K562 (cell line): Measurements from ENCODE around the gene RNF19B. TPM values are rescaled to one million over a fixed set of nuclear protein-coding genes. Genes with fewer than 3 reads are reported as not detected.

Experiments used
- CCNT2 ChIP-seq: IDR thresholded peaks from 2 replicates; pipeline ENCODE4 v1.6.1; 2011; ENCODE audit warnings: borderline replicate concordance, low read depth, mild to moderate bottlenecking, moderate library complexity, mixed read lengths, low read length; ENCODE audit not compliant: insufficient read length; ENCODE audit errors: extremely low read depth
- EZH2 ChIP-seq: IDR thresholded peaks from 2 replicates; pipeline ENCODE4 v1.6.1; 2012; ENCODE audit warnings: low read depth, mild to moderate bottlenecking, inconsistent platforms, low read length, borderline replicate concordance
- GATAD2B ChIP-seq: fragments of 450-650 bp; IDR thresholded peaks from 2 replicates; pipeline ENCODE4 v1.6.1; 2017; ENCODE audit warnings: mild to moderate bottlenecking, borderline replicate concordance
- LARP7 ChIP-seq: fragments of 450-650 bp; IDR thresholded peaks from 2 replicates; pipeline ENCODE4 v1.6.1; 2016
- MCM5 ChIP-seq: fragments of 450-650 bp; IDR thresholded peaks from 2 replicates; pipeline ENCODE4 v1.6.1; 2016; ENCODE audit warnings: low read depth
- NCOA1 ChIP-seq: fragments of 450-650 bp; IDR thresholded peaks from 2 replicates; pipeline ENCODE4 v1.6.1; 2016; ENCODE audit warnings: low read depth
- NR2F6 ChIP-seq: fragments of 450-650 bp; formaldehyde crosslinking; IDR thresholded peaks from 2 replicates; pipeline ENCODE4 v1.4.0; 2020; ENCODE audit warnings: mild to moderate bottlenecking
- POLR2B ChIP-seq: fragments of 450-650 bp; IDR thresholded peaks from 2 replicates; pipeline ENCODE4 v1.6.1; 2018; ENCODE audit warnings: low read depth; ENCODE audit not compliant: partially characterized antibody
- POU5F1 ChIP-seq: fragments of 150-350 bp; IDR thresholded peaks from 2 replicates; pipeline ENCODE4 v1.6.1; 2014; ENCODE audit warnings: borderline replicate concordance, low read length, low read depth, mild to moderate bottlenecking; ENCODE audit not compliant: partially characterized antibody
- RBBP5 ChIP-seq: fragments of 200-600 bp; sonication (generic); IDR thresholded peaks from 2 replicates; pipeline ENCODE4 v1.6.1; 2012; ENCODE audit warnings: borderline replicate concordance, mild to moderate bottlenecking, low read length, control low read depth, inconsistent platforms; ENCODE audit not compliant: insufficient read depth, poor library complexity, severe bottlenecking
- RCOR1 ChIP-seq, 2 experiments: IDR thresholded peaks; 2 replicates each; pipeline ENCODE4 v1.6.1; 2012; ENCODE audit warnings: low read depth in 2 of 2, low read length in 2 of 2, borderline replicate concordance in 1 of 2, improper control_type of control experiment in 1 of 2
- SFPQ ChIP-seq: fragments of 200-400 bp; formaldehyde crosslinking; IDR thresholded peaks from 2 replicates; pipeline ENCODE4 v1.6.1; 2017; ENCODE audit warnings: mild to moderate bottlenecking, low read depth, low read length, moderate library complexity
- TAF15 ChIP-seq: fragments of 200-400 bp; formaldehyde crosslinking; IDR thresholded peaks from 2 replicates; pipeline ENCODE4 v1.6.1; 2017; ENCODE audit warnings: mild to moderate bottlenecking, low read depth, low read length, moderate library complexity
- TBL1XR1 ChIP-seq, 2 experiments: IDR thresholded peaks; 2 replicates each; pipeline ENCODE4 v1.6.1; 2012; ENCODE audit warnings: improper control_type of control experiment in 2 of 2, low read length in 2 of 2, mild to moderate bottlenecking in 1 of 2
- ZKSCAN8 ChIP-seq: fragments of 200-800 bp; sonication (Bioruptor generic); IDR thresholded peaks from 2 replicates; pipeline ENCODE4 v1.6.1; 2016; ENCODE audit warnings: missing genetic modification characterization, missing compliant biosample characterization
- ZNF184 ChIP-seq: sonication (generic); formaldehyde crosslinking; IDR thresholded peaks from 2 replicates; pipeline ENCODE4 v1.5.0; 2020; ENCODE audit warnings: missing genetic modification reagents
- ZNF274 ChIP-seq: IDR thresholded peaks from 2 replicates; pipeline ENCODE4 v1.6.1; 2011; ENCODE audit warnings: low read depth, mild to moderate bottlenecking, low read length, moderate library complexity, borderline replicate concordance
- polyA plus RNA-seq, 8 experiments: library from polyadenylated mRNA; depleted of rRNA in 4 of 8; stranded (reverse) in 5 of 8; unstranded in 3 of 8; fragments of >200 nt; fragmentation: Nextera tagmentation in 2 of 8; fragmentation: Illumina TruSeq in 1 of 8; extraction: Ambion mirVana in 2 of 8; extraction: Trizol in 1 of 8; gene quantifications; 2 replicates each; pipeline versions ENCODE4 v1.2.1 to v1.2.3, GENCODE V29; 2011 to 2014; ENCODE audit warnings: inconsistent platforms in 1 of 8, missing spikeins in 1 of 8
- total RNA-seq, 7 experiments: library from RNA; depleted of rRNA in 6 of 7; stranded (reverse); fragments of >200 nt in 6 of 7; fragmentation: Illumina TruSeq in 2 of 7; extraction: Trizol in 2 of 7; gene quantifications; 2 replicates each; pipeline versions ENCODE4 v1.2.1 to v1.2.3, GENCODE V29; 2011 to 2021; ENCODE audit warnings: low replicate concordance in 1 of 7
- TF ChIP-seq, protein P1 (sequence below): fragments of 200-800 bp; sonication (Bioruptor generic); IDR thresholded peaks from 2 replicates; pipeline ENCODE4 v1.6.1; 2017; ENCODE audit warnings: missing genetic modification characterization, missing compliant biosample characterization
- TF ChIP-seq, protein P2 (sequence below): fragments of 450-650 bp; conservative IDR thresholded peaks from 2 replicates; pipeline ENCODE4 v1.6.1; 2016; ENCODE audit warnings: missing genetic modification characterization, low read depth, mild to moderate bottlenecking, missing compliant biosample characterization, moderate library complexity
- TF ChIP-seq, protein P3 (sequence below): fragments of 250-450 bp; sonication (Bioruptor Pico); IDR thresholded peaks from 2 replicates; pipeline ENCODE4 v1.8.0; 2021; ENCODE audit warnings: moderate library complexity, mild to moderate bottlenecking, inconsistent platforms
- TF ChIP-seq, protein P4 (sequence below): fragments of 450-650 bp; formaldehyde crosslinking; IDR thresholded peaks from 2 replicates; pipeline ENCODE4 v1.4.0; 2020; ENCODE audit warnings: mild to moderate bottlenecking

RNF19B gene
- total and polyA plus RNA-seq, 9 of the 15 experiments (the other 6 are each of a cell fraction or from before 2014, with no cell fraction given), result 2.6 to 14.9 (median 10.1) TPM

DNA sequence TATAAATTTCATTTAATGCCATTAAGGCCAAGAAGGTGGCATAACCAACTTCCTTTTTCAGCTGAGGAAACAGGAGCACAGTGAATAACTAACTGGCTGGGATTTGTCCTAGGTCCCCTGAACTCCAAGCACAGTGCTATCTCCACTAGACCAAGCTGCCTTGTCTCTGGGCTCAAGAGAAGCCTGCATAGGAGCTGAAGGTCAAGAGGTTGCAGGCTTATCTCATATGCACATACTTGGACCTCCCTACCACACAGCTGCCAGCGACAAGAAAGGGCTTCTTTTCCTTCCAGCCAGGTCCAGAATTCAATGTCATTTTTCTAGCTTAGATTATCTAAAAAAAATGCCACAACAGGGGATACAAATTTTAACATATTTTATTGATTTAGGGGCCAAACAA is 45.0 kb upstream of the RNF19B start (continued):
- TF ChIP-seq SFPQ (no peak), EZH2 (no peak), ZKSCAN8 (CRISPR knock-in tag) (no peak), TBL1XR1 (IDR thresholded peaks at IDR 0.05; ENCODE audit: low read length in 2 of 2) (peak; percentile 86), CCNT2 (peak; percentile 80), GATAD2B (peak; percentile 55; the same call in 1 of the 2 replicates), TAF15 (no peak), LARP7 (no peak), NCOA1 (peak; percentile 52; the same call in 1 of the 2 replicates), ZNF184 (CRISPR knock-in tag) (no peak), POU5F1 (no peak), MCM5 (no peak), RBBP5 (peak; percentile 30), POLR2B (no peak), RCOR1 (IDR thresholded peaks at IDR 0.05; ENCODE audit: borderline replicate concordance in 1 of 2, low read depth in 2 of 2, low read length in 2 of 2) (peak; percentile 93 to 97), NR2F6 (CRISPR knock-in tag) (peak; percentile 91; the same call in 1 of the 2 replicates), ZNF274 (peak; percentile 59; the same call in 1 of the 2 replicates)
- TF ChIP-seq, protein P1, sequence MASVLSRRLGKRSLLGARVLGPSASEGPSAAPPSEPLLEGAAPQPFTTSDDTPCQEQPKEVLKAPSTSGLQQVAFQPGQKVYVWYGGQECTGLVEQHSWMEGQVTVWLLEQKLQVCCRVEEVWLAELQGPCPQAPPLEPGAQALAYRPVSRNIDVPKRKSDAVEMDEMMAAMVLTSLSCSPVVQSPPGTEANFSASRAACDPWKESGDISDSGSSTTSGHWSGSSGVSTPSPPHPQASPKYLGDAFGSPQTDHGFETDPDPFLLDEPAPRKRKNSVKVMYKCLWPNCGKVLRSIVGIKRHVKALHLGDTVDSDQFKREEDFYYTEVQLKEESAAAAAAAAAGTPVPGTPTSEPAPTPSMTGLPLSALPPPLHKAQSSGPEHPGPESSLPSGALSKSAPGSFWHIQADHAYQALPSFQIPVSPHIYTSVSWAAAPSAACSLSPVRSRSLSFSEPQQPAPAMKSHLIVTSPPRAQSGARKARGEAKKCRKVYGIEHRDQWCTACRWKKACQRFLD (CRISPR knock-in tag), result peak; percentile 88; the same call in 1 of the 2 replicates
- TF ChIP-seq, protein P2, sequence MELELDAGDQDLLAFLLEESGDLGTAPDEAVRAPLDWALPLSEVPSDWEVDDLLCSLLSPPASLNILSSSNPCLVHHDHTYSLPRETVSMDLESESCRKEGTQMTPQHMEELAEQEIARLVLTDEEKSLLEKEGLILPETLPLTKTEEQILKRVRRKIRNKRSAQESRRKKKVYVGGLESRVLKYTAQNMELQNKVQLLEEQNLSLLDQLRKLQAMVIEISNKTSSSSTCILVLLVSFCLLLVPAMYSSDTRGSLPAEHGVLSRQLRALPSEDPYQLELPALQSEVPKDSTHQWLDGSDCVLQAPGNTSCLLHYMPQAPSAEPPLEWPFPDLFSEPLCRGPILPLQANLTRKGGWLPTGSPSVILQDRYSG, result 0 out of 2 replicates have a peak, but pooled peaks have one; percentile 75
- TF ChIP-seq, protein P3, sequence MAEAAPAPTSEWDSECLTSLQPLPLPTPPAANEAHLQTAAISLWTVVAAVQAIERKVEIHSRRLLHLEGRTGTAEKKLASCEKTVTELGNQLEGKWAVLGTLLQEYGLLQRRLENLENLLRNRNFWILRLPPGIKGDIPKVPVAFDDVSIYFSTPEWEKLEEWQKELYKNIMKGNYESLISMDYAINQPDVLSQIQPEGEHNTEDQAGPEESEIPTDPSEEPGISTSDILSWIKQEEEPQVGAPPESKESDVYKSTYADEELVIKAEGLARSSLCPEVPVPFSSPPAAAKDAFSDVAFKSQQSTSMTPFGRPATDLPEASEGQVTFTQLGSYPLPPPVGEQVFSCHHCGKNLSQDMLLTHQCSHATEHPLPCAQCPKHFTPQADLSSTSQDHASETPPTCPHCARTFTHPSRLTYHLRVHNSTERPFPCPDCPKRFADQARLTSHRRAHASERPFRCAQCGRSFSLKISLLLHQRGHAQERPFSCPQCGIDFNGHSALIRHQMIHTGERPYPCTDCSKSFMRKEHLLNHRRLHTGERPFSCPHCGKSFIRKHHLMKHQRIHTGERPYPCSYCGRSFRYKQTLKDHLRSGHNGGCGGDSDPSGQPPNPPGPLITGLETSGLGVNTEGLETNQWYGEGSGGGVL (CRISPR knock-in tag), result no peak
- TF ChIP-seq, protein P4, sequence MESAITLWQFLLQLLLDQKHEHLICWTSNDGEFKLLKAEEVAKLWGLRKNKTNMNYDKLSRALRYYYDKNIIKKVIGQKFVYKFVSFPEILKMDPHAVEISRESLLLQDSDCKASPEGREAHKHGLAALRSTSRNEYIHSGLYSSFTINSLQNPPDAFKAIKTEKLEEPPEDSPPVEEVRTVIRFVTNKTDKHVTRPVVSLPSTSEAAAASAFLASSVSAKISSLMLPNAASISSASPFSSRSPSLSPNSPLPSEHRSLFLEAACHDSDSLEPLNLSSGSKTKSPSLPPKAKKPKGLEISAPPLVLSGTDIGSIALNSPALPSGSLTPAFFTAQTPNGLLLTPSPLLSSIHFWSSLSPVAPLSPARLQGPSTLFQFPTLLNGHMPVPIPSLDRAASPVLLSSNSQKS (CRISPR knock-in tag), result no peak
